Activated CD4-positive, alpha-beta T cell treated with anti-CD3 and anti-CD28 coated beads, Interleukin-2, amount 50 U/mL, for 48 hours (primary cell): Measurements from ENCODE around the gene TNK2.

Experiments used
- DNase-seq, 2 experiments: peaks; one replicate each; pipeline ENCODE4 v3.0.0-alpha.2; 2020

Gene TNK2

DNA sequence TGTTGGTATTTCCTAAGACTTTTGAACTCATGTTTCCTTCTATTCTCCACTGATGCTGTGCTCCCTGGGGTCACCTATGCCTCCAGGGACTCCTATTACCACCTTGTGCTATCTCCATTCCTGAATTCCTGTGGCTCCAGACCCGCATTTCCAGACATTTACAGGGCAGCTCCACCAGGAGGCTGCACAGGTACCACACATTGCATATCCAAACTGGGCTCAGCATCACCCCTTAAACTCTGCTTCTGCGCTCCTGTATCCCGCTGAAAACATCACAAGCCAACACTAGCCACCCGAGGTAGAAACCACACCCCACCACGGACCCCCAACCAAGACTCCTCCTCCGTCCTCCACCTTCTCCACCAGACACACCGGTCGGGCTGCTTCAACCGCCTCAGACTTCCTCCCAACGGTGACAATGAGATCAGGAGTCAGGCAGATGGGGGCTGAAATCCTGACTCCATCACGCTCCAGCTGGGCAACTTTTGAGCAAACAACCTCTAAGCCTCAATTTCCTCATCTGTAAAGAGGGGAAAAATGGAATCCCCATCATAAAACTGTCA lies 10.4 kb downstream of the TNK2 start:
- no peak for DNase-seq

DNA sequence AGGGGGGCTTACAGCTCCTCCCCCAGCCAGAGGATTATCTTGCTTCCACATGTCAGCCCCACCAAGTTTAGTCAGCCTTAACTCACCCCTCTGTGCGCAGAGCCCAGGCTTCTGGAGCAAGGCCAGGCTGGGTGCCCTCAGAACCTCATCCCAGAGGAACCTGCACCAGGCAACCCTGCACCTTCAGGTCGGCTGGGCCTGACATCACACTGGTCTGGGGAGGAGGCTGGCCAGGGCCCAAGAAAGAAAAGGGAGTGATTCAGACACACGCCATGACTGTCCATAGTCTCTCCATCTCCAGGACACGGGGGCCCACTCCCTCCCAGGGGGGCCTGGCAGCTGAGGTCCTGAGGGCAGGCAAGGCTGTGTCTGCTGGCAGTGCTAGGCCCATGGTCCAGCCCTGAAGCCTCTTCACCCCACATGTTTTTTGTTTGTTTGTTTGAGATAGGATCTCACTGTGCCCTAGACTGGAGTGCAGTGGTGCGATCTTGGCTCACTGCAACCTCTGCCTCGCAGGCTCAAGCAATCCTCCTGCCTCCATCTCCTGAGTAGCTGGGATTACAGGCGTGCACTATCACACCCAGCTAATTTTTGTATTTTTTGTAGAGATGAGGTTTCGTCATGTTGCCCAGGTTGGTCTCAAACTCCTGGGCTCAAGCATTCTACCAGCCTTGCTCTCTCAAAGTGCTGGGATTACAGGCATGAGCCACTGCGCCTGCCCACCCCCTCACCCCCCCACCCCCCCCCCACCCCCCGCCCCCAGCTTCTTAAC lies 11.1 kb downstream of the TNK2 start:
- DNase-seq: no peak

DNA sequence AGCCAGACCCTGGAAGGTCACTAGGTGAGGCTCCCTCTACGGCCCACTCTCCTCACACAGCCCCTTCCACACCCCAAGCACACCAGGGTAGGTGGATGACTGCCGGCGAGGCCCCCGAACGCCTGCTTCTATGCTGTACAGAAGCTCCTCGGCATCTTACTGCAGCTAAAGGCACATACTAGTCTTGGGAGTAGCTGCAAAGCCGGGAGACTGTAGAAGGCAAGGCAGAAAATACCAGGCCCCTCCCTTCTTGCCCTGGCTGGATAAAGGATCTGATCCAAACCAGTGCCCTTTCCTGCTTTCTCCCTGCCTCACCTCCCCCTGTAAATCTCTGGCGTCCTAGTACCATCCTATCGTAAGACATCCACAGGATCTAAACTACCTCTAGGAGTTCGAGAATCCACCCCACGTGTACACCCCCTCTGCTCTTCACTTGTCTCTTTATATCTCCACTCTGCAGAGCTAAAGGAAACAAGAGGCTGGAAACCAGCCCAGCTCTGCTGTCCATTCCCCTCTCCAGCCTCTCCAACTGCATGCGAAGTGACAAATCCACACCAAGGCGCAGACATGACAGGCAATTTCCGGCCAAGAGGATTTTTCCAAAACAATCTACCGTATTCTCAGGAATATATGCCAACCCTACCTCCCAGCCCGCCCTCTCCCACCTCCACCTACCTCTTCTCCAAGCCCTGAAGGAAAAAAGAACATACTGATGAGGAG lies 11.8 kb downstream of the TNK2 start:
- DNase-seq: no peak

DNA sequence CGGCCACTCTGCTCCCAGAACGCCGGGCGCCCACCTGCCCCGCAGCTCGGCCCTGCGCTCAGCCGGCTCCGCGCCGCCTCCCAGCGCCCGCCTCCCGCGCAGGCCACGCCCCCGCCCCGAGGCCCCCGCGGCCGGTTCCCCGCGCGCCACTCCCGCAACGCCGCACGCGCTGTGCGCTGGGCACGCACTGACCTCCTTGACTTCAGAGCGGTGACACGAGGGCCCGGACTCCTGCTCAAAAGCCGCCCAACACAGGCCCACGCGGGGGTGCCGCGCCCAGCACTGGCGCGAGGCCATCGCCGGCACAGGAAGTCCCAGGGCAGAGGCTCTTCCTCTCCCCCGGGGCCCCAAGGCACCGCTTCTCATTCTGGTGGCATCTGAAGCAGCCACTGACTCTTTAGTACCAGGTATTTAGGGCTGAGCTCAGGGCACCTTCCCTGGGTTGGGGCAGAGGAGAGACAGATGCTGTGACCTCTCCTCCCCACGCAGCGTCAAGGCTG lies 12.4 kb downstream of the TNK2 start:
- peak; percentile 63 to 68 for DNase-seq

DNA sequence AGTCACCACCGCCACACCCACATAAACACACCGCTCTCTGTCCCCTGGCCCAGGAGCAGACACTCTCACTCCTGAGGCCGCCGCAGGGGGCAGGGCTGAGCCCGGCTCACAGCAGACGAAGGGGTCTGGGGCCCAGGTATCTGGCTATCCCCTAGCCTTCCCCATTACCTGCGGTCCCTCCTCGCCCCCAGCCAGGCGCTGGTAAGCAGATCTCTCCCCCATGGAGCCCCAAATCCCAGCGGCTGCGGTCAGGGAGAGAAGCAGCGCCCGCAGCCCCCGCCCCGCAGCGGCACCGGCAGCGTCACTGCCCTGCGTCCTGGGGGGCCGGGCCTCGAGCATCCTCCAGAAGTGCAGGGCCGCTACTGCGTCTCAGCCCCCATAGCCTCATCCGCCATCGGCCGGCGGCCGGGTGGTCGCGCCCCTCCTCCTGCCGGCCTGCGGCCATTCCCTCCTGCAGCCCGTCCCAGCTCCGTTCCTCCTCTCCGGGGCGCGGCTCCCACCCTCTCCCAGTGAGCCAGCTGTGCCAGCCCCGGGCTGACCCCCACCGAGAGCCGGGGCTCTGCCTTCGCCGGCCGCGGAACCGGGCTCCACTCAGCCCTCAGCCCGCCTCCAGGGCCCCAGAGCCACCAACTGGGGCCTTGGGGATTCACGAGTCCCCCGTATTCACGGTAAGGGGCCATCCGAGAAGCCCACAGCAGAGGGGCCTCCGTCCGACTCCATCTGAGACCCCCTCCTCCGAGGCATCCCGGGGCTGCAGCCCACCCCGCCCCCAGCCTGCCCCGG lies 13.1 kb downstream of the TNK2 start:
- DNase-seq: peak; percentile 73 to 78

- no peak for DNase-seq
Observed at GRCh38 chr3:195893916-195894465, 14.4 kb downstream of the TNK2 start.

DNA sequence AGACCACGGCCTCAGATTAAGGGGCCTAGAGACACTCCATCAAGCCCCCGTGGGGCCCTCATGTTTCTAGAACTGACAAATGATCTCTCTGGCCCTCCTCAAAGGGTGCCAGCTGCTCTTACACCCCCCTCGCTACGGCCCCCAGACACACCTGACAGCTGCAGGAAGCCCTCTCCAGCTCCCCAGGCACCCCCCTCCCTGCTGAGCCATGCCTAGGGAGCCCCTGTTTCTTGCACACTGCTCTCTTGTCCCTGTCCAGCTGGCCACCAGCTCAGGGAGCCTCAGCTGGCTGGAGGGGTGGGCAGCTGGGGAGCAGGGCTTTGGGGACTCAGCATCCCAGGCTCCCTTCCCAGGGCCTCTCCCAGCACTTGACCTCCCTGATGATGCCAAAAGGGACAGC lies 14.8 kb downstream of the TNK2 start:
- no peak for DNase-seq

DNA sequence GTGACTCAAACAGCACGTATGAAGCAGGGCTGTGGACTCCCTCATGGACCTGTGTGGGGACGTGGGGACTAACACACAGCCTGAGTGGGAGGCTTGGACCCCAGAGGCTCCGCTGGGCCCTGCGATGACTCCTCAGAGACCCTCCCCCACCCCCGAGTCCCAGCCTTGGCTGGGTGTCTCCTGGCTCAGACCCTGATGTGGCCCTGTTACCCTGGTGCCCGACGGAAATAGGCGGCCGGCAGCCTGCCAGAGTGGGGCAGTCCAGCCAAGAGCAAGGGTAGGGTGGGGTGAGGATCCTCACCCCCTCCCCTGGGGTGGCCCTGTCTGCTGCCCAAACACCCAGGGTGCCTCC lies 15.3 kb downstream of the TNK2 start:
- no peak for DNase-seq

GRCh38 chr3:195892105-195893043 lies 16.0 kb downstream of the TNK2 start:
- no peak for DNase-seq

- DNase-seq: no peak
Observed at GRCh38 chr3:195891431-195892104, 16.8 kb downstream of the TNK2 start.

DNA sequence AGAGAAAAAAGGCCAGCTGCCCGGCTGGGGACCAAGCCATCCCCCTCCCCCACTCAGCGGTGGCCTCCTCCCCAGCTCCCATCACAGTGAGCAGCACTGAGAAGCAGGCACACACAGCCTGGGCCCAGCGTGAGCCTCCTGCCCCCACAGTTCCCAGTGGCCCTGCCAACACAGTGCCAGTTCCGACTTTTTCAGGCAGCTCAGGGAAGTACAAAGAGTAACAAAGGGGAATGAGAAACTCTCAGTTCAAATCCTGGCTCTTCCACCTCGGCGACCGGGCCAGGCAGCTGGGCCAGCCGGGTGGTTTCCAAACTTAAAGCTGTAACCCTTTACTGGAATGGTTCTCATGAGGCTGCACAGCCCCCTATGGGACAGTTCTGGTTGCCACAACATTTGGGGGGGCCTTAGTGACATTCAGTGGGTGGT lies 18.5 kb downstream of the TNK2 start:
- no peak for DNase-seq

GRCh38 chr3:195888981-195889869 lies 19.1 kb downstream of the TNK2 start:
- DNase-seq: no peak

DNA sequence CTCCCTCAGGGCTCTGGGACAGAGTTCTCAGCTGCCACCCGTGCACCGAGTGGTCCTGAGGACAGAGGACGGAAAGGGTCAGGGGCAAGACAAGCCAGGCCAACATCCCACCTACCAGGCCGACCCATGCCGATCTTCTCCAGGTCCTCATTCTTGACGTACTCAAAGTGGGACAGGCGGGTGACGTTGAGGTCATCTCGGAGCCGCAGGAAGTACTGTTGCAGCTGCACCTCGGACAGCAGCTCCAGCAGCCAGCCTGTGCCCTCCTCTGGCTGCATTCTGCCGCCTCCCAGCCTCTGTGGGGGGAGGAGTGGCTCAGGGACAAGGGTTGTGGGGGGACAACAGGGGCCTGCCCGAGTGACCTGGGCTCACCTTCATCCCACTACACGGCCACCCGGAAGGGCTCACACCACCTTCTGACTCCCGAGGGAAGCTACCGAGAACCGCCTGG lies 20.0 kb downstream of the TNK2 start:
- DNase-seq: no peak

DNA sequence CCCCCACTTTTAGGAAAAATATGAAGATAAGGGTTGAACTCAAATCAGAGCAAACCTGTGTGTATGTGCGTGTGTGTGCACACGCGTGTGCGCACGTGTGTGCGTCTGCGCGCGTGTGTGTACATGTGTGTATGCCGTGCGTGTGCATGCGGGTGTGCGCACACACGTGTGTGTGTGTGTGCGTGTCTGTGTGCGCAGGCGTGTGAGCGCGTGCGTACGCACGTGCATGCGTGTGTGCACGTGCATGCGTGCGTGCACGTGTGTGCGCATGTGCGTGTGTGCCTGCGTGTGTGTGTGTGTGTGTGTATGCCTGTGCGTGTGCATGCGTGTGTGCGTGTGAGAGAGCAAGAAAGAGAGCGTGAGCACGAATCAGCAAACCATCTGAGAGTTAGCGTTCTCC lies 20.7 kb downstream of the TNK2 start:
- no peak for DNase-seq

GRCh38 chr3:195886181-195887141 lies 21.9 kb downstream of the TNK2 start:
- DNase-seq: no peak

DNA sequence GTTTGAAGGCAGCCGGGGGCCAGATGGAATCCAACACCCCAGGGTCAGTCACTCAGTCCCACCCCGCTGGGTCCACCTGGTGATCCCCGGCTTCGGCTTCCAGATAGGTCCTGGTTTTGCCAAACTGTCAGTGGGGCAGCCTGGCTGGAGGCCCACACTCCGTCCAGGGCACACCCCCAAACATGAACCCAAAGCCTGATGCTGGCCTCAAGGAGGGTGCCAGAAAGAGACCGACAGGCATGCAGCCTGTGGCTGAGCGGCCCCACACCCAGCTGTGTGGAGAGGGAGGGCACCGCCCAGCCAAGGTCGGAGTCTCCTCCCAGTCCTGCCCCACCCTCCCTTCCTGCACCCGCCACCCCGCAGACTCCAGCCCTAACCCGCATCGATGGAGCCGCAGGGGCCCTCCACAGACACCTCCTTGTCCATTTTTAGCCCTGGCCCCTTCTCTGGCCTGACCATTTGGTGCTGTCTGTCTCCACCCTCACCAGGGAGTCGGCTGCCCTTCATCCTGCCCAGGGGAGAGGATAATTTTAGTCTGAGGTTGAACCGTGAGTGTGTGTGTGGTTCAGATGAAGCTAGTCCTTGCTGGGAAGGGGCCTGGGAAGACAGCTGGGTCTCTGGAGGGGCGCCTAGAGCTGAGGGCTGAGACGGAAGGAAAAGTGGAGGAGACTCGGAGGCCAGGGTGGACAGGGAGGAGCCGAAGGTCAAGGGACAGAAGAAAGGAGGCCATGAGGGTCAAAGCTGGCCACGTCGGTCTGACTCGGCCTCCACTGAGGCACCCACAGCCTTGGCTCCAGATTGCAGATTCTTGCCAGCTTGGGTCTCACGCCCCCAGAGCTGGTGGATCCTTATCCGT lies 23.1 kb downstream of the TNK2 start:
- DNase-seq: no peak

DNA sequence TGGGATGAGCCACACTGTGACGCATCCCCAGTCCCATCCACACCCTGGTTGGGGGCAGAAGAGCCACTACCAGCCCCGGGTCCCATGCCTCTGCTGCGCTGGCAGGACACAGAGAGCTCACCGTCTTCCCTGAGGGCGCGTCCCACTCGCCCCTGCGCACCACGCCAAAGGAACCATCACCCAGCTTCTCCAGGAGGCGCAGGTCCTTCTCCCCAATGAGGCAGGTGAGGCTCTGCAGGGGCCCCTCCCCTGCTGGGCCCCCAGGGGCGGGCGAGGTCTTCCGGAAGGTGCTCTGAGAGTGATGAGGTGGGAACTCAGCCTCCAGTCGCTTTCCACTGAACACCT lies 23.7 kb downstream of the TNK2 start:
- DNase-seq: no peak

- DNase-seq: no peak
Observed at GRCh38 chr3:195883801-195884200, 24.6 kb downstream of the TNK2 start.
